CD4-positive, alpha-beta T cell (primary cell): ENCODE measurements around the gene NAA16. TPM values are rescaled to one million over a fixed set of nuclear protein-coding genes. Genes with fewer than 3 reads are reported as not detected.

Source experiments
- ATAC-seq: fragments of 200-7000 bp; cut with Tn5 transposase; one replicate; pipeline ENCODE4 v1.10.0; 2022; ENCODE audit warnings: mild to moderate bottlenecking; ENCODE audit not compliant: poor library complexity
- CTCF ChIA-PET: fragments of 350-600 bp; sonication (Branson Sonifier 250); formaldehyde crosslinking; loops from one replicate; lab custom pipeline; 2021; ENCODE audit warnings: antibody characterized with exemption, inconsistent platforms; lab: Charles Lee
- POLR2A ChIA-PET: fragments of 350-600 bp; sonication (Branson Sonifier 250); formaldehyde crosslinking; loops from one replicate; lab custom pipeline; 2021; ENCODE audit warnings: antibody characterized with exemption, inconsistent platforms; lab: Charles Lee
- DNase-seq, 14 experiments: peaks; one replicate each; pipeline ENCODE4 v3.0.0-alpha.2; 2013 to 2020; ENCODE audit warnings: mixed read lengths in 2 of 14
- H3K27ac ChIP-seq, 2 donors: one replicate each; pipeline versions ENCODE4 v1.5.1 to v1.7.0; 2013; ENCODE audit warnings: low read length in 2 of 2, low read depth in 1 of 2, mild to moderate bottlenecking in 1 of 2
- H3K27me3 ChIP-seq, 2 experiments: 1 replicate in 1 of 2; 2 replicates in 1 of 2; pipeline versions ENCODE4 v1.6.1 to v1.7.0; 2013; ENCODE audit warnings: low read length in 2 of 2, control low read depth in 1 of 2, mild to moderate bottlenecking in 1 of 2, moderate library complexity in 1 of 2; ENCODE audit not compliant: insufficient read depth in 2 of 2, control insufficient read depth in 1 of 2
- H3K36me3 ChIP-seq: one replicate; pipeline ENCODE4 v1.6.1; 2013; ENCODE audit warnings: low read length, control low read depth; ENCODE audit not compliant: insufficient read depth
- H3K4me1 ChIP-seq: one replicate; pipeline ENCODE4 v1.6.1; 2013; ENCODE audit warnings: low read length, control low read depth; ENCODE audit not compliant: insufficient read depth
- H3K4me3 ChIP-seq: one replicate; pipeline ENCODE4 v1.5.1; 2013; ENCODE audit warnings: mild to moderate bottlenecking, low read length, moderate library complexity
- H3K9me3 ChIP-seq, 2 experiments: 1 replicate in 1 of 2; 2 replicates in 1 of 2; pipeline versions ENCODE4 v1.6.1 to v1.7.0; 2013; ENCODE audit warnings: low read length in 2 of 2, mild to moderate bottlenecking in 2 of 2, control low read depth in 1 of 2, moderate library complexity in 1 of 2; ENCODE audit not compliant: control insufficient read depth in 1 of 2, insufficient read depth in 1 of 2
- H3K27ac Mint-ChIP-seq: one replicate; pipeline ENCODE4 v1.8.0; 2020; ENCODE audit warnings: mixed read lengths
- H3K27me3 Mint-ChIP-seq: one replicate; pipeline ENCODE4 v1.8.0; 2021; ENCODE audit warnings: mixed read lengths
- H3K36me3 Mint-ChIP-seq: one replicate; pipeline ENCODE4 v1.8.0; 2021; ENCODE audit warnings: low read depth, mixed read lengths
- H3K4me1 Mint-ChIP-seq: one replicate; pipeline ENCODE4 v1.8.0; 2021; ENCODE audit warnings: low read depth, mixed read lengths
- H3K4me3 Mint-ChIP-seq: one replicate; pipeline ENCODE4 v1.8.0; 2020; ENCODE audit warnings: mild to moderate bottlenecking, mixed read lengths
- H3K9me3 Mint-ChIP-seq: one replicate; pipeline ENCODE4 v1.8.0; 2020; ENCODE audit warnings: mixed read lengths
- CTCF ChIP-seq: fragments of 200-600 bp; IDR thresholded peaks from one replicate; pipeline ENCODE4 v1.8.0; 2022; ENCODE audit warnings: antibody characterized with exemption, mild to moderate bottlenecking
- intact Hi-C, 2 experiments: fragments of 100-400 bp; cut with DNase I in 1 of 2; cut with micrococcal nuclease in 1 of 2; formaldehyde crosslinking; loops; one replicate each; pipeline versions ENCODE4 v1.15.1 to v1.9.0; 2023 to 2025; cut with DNase I, micrococcal nuclease
- total RNA-seq, 174 experiments: library from RNA in 2 of 174; stranded (reverse) in 2 of 174; gene quantifications; one replicate each; pipeline ENCODE4 v1.2.3 and lab custom pipeline; 2021 to 2026

The NAA16 gene
- total RNA-seq, 2 experiments from 2014 or later, result 76.9 to 80.5 TPM

GRCh38 chr13:41386211-41386610, 75.1 kb downstream of the NAA16 start:
- H3K4me3 ChIP-seq, result no peak overlapping the region

GRCh38 chr13:41387576-41387975, 76.5 kb downstream of the NAA16 start:
- Histone ChIP-seq H3K9me3 (no peaks in the 10 kb centered on the region), H3K4me3 (no peak overlapping the region), H3K36me3 (no peaks in the 10 kb centered on the region), H3K4me1 (peaks cover 8% of the 10 kb centered on the region), H3K27me3 (no peaks in the 10 kb centered on the region), H3K27ac (no peak overlapping the region)
- Mint-ChIP-seq H3K4me1 (peaks cover 29% of the 10 kb centered on the region), H3K9me3 (no peaks in the 10 kb centered on the region), H3K27me3 (no peaks in the 10 kb centered on the region), H3K4me3 (no peak overlapping the region), H3K27ac (peak overlapping the region; percentile 7), H3K36me3 (no peaks in the 10 kb centered on the region)
- ATAC-seq (no peak), DNase-seq (no peak)
- ChIA-PET CTCF (interaction anchor here (0.9 to 1.2 kb wide), 2 partner anchors 19 to 33 kb away, joined by 3 read pairs; no protein-coding TSS in a partner anchor), POLR2A (interaction anchor here (1.0 kb wide), 1 partner anchor 31 kb away, joined by 4 read pairs; no protein-coding TSS in a partner anchor)
- no peak for TF ChIP-seq CTCF
- intact Hi-C loops, result no loop called here

More at GRCh38 chr13:41386211-41386610, 75.1 kb downstream of the NAA16 start:
- Mint-ChIP-seq H3K9me3 (no peaks in the 10 kb centered on the region), H3K4me1 (peaks cover 42% of the 10 kb centered on the region), H3K4me3 (no peak overlapping the region), H3K27me3 (no peaks in the 10 kb centered on the region), H3K27ac (no peak overlapping the region), H3K36me3 (no peaks in the 10 kb centered on the region)
- intact Hi-C loops, result no loop called here
- ChIA-PET POLR2A (interaction anchor here (1.7 kb wide), 1 partner anchor 29 kb away, joined by 5 read pairs; no protein-coding TSS in a partner anchor), CTCF (no interaction called here)
- no peaks in the 10 kb centered on the region for H3K9me3 ChIP-seq
- no peak for TF ChIP-seq CTCF
- no peak for DNase-seq
- H3K27me3 ChIP-seq, result no peaks in the 10 kb centered on the region
- H3K27ac ChIP-seq, result no peak overlapping the region
- no peak for ATAC-seq
- peaks cover 8% of the 10 kb centered on the region for H3K4me1 ChIP-seq
- no peaks in the 10 kb centered on the region for H3K36me3 ChIP-seq

- Histone ChIP-seq H3K4me3 (no peak overlapping the region), H3K27ac (no peak overlapping the region), H3K36me3 (no peaks in the 10 kb centered on the region), H3K9me3 (no peaks in the 10 kb centered on the region), H3K4me1 (peaks cover 8% of the 10 kb centered on the region), H3K27me3 (no peaks in the 10 kb centered on the region)
- peaks cover 29% of the 10 kb centered on the region for H3K4me1 Mint-ChIP-seq
- TF ChIP-seq CTCF, result no peak
- H3K36me3 Mint-ChIP-seq, result no peaks in the 10 kb centered on the region
- peak overlapping the region; percentile 7 for H3K27ac Mint-ChIP-seq
- ATAC-seq (no peak), DNase-seq (no peak)
- H3K27me3 Mint-ChIP-seq, result no peaks in the 10 kb centered on the region
- intact Hi-C loops, result no loop called here
- no peaks in the 10 kb centered on the region for H3K9me3 Mint-ChIP-seq
- POLR2A ChIA-PET, result no interaction called here
- H3K4me3 Mint-ChIP-seq, result no peak overlapping the region
- CTCF ChIA-PET, result interaction anchor here (0.9 kb wide), 1 partner anchor 34 kb away, joined by 3 read pairs; no protein-coding TSS in a partner anchor
Measured at GRCh38 chr13:41388143-41388881, 77.2 kb downstream of the NAA16 start.
